Fibroblast of peridontal ligament (primary cell): Measurements from ENCODE around the gene LITAFD.

Experiments used
- DNase-seq: peaks from one replicate; pipeline ENCODE4 v3.0.0-alpha.2; 2010; ENCODE audit errors: extremely low read depth

LITAFD gene

GRCh38 chr16:8919934-8920462 is 37.8 kb downstream of the LITAFD start:
- DNase-seq: no peak

DNA sequence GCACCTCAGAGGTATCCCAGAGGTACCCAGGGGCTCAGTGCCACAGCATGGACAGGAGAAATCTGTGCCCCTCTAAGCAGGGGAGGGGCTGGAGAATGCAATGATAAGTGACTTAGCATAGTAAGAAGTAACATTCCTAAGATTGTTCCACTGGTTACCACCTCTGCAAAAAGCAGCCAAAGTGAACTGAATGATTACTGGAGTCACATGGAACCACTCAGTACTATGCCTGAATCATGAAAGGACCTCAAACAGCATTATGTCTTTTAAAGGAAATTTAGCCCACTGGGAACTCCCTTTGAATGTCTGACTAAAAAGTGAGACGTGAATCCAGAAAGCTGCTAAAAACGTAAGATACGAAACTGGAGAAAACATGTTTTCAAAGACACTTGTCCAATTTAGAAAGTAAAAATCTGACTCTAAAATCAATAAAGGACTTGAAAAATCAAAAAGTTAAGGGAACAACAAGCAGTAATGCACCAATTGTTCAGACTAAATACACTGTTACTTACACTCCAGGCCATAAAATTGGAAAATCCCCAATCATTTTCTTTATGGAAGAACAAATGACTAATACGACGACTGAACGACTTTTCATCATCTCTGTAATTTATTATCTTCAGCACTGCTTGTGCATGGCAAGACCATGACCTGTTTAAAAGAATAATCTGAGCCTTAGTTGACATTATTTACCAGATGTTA is 38.6 kb downstream of the LITAFD start:
- DNase-seq: peak; percentile 7

- no peak for DNase-seq
These were observed 39.3 kb downstream of the LITAFD start for GRCh38 chr16:8921347-8921984.

GRCh38 chr16:8923199-8923598 is 41.0 kb downstream of the LITAFD start:
- DNase-seq: no peak

DNA sequence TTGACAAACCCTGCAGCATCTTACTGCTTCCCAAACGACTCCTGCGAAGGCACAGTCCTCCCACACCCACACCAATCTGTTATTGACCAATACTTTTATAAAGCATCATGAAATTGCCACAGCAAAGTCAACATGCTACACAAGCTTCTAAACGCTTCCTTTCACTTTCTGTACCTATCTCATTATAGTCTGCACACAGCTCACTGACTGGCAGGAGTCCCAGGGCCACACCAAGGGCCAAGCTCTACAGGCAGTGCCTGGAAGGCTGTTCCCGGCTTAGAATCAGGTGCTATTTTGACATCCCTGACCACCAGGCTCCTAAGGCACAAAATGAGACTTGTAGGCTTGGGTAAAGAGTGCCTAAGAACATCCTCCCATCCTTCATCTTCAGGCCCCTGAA is 42.1 kb downstream of the LITAFD start:
- no peak for DNase-seq

DNA sequence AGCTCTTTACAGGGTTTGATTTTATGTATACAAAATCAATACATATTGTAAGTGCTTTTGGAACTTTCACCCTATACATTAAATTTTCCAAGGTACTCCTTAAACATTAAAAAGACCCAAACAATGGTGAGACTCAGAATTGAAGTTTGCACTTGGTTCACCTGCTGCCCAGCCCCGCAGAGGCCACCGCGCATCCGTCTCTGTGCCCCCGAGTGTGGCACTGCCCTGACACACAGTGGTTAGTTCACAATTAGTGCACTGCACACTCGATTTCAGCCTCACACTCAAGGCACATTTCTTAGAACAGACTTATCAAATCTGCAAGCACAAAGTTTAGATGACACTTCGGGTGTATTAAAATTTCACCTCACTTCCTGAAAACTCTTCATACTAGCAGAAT is 43.3 kb downstream of the LITAFD start:
- no peak for DNase-seq

DNA sequence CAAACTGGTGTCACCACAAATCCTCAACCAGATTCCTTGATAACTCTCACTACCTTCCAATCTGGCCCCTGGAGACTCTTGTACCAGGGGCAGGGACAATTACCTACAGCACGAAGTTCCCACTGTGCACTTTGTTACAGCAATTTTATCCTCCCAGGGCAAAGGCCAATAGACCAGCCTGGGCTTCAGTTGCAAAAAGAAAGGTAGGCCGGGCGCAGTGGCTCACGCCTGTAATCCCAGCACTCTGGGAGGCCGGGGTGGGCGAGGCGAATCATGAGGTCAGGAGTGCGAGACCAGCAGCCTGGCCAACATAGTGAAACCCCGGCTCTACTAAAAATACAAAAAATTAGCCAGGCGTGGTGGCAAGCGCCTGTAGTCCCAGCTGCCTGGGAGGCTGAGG is 44.7 kb downstream of the LITAFD start:
- no peak for DNase-seq

GRCh38 chr16:8928467-8928957 is 46.4 kb downstream of the LITAFD start:
- DNase-seq: no peak

- DNase-seq: no peak
These were observed 47.1 kb downstream of the LITAFD start for GRCh38 chr16:8929086-8929748.

DNA sequence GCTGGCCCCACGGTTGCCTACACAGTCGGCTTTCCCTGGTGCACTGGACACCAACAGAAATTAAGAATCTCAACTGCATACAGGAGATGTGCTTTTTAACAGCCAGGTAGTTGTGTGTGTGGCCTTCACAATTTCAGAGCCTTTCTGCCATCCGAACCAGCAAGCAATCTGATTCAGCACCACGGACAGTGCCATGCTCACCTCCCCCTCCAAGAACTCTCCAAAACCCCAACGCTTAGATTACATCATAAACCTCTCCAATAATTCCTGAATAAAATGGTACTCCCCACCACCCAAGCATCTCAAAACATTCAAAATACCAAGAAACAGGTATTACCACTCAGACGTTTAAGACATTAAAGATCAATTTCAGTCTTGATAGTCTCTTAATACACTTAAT is 49.7 kb downstream of the LITAFD start:
- DNase-seq: peak; percentile 70

DNA sequence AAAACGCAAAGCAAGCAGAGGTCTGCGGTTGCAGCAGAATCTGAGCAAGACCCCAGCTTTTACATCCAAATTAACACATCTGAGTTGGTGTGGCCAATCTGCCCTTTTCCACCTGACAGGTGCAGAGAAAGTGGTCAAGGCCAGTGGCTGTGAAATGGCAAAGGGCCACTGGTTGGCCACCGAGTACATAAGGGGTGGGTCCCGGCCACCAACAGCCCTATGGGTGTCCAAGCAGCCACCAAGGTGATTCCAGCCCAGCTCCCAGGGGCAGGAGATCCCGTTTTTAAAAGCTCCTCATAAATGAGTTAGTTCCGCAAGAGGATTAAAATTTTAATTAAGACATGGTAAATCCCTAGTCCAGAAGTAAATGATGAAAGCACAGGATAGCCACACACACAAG is 52.5 kb downstream of the LITAFD start:
- no peak for DNase-seq
